Stimulated activated CD8-positive, alpha-beta memory T cell treated with anti-CD3 and anti-CD28 coated beads, Interleukin-12 subunit alpha, Interleukin-12 subunit beta, amount 100 ng/mL, for 4 hours (primary cell): Measurements from ENCODE around the gene KAT2B.
"Not testable (repeated sequence)": the region's sequence is repeated elsewhere in the genome, so short reads cannot be mapped to it uniquely, and the experiment has no call there.

Experiments
- DNase-seq: peaks from one replicate; pipeline ENCODE4 v3.0.0-alpha.2; 2020; ENCODE audit warnings: low read depth

KAT2B gene

GRCh38 chr3:20041197-20041780, 1.0 kb downstream of the KAT2B start:
- peak; percentile 54 for DNase-seq

- no peak for DNase-seq
These were observed 2.1 kb downstream of the KAT2B start for GRCh38 chr3:20042331-20042730.

- peak; percentile 20 for DNase-seq
These were observed 3.1 kb downstream of the KAT2B start for GRCh38 chr3:20043396-20043795.

GRCh38 chr3:20043825-20044224, 3.6 kb downstream of the KAT2B start:
- DNase-seq, result no peak

GRCh38 chr3:20045141-20045540, 4.9 kb downstream of the KAT2B start:
- not testable (repeated sequence) for DNase-seq

GRCh38 chr3:20046556-20046955, 6.3 kb downstream of the KAT2B start:
- no peak for DNase-seq

- DNase-seq, result no peak
These were observed 7.1 kb downstream of the KAT2B start for GRCh38 chr3:20047341-20047779.

GRCh38 chr3:20047976-20048883, 8.0 kb downstream of the KAT2B start:
- DNase-seq, result no peak

- DNase-seq, result no peak
These were observed 11.0 kb downstream of the KAT2B start for GRCh38 chr3:20051123-20051806.

- no peak for DNase-seq
These were observed 12.6 kb downstream of the KAT2B start for GRCh38 chr3:20052851-20053250.

- DNase-seq, result peak; percentile 39
These were observed 14.3 kb downstream of the KAT2B start for GRCh38 chr3:20054549-20054987.

GRCh38 chr3:20055020-20055775, 15.0 kb downstream of the KAT2B start:
- DNase-seq, result no peak

- DNase-seq, result no peak
These were observed 15.6 kb downstream of the KAT2B start for GRCh38 chr3:20055842-20056241.

- DNase-seq, result no peak
These were observed 16.7 kb downstream of the KAT2B start for GRCh38 chr3:20056725-20057611.

- no peak for DNase-seq
These were observed 17.4 kb downstream of the KAT2B start for GRCh38 chr3:20057612-20058180.

- no peak for DNase-seq
These were observed 19.7 kb downstream of the KAT2B start for GRCh38 chr3:20059929-20060328.

- no peak for DNase-seq
These were observed 20.9 kb downstream of the KAT2B start for GRCh38 chr3:20060974-20061685.

GRCh38 chr3:20062996-20063395, 22.8 kb downstream of the KAT2B start:
- no peak for DNase-seq

- no peak for DNase-seq
These were observed 24.1 kb downstream of the KAT2B start for GRCh38 chr3:20064387-20064786.
